K562 treated with DMSO at 1 percent for 24 hours (cell line): ENCODE measurements around the gene CDCA5. TPM values are rescaled to one million over a fixed set of nuclear protein-coding genes. Genes with fewer than 3 reads are reported as not detected.

Experiments
- total RNA-seq: library from RNA; unstranded; fragments of 300-600 nt; gene quantifications from 2 replicates; pipeline ENCODE4 v1.2.3, GENCODE V29; 2022; ENCODE audit warnings: low read depth; ENCODE audit not compliant: insufficient read depth

CDCA5 gene, protein sequence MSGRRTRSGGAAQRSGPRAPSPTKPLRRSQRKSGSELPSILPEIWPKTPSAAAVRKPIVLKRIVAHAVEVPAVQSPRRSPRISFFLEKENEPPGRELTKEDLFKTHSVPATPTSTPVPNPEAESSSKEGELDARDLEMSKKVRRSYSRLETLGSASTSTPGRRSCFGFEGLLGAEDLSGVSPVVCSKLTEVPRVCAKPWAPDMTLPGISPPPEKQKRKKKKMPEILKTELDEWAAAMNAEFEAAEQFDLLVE
- total RNA-seq, result 83.8 and 84.5 TPM in 2 replicates

DNA sequence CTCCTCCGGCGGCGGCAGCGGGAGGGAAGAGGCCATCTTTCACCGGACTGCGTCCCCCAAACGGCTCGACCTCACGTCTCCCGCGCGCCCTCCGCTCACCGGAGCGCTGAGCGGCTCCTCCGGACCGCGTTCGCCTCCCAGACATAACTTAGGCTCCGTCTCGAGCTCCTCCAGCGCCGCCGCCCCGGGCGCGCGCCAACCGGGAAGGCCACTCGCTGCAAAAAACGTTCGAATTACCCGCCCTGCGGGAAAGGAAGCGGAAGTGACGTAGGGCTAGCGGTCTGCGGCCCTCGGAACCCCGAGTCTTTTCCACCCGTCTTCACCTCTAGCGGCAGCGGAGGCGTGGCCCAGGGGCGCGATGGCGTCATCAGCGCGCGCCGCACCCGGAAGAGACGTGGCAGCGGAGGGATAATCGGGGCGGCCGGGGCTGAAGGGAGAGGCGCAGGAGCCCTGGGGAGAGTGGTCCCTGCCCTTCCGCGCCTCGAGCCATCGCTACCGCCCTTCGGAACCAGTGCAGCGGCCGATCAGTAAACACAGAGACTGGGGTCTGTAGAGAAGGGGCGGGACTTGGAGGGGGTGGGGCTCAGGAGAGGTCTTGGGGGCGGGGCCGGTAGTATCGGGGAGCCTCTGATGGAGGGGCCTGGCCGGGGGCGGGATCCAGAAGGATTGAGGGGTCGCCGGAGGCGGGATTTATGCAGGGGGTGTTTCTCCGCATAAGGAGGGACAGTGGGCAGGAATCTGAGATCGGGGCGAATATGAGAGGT lies at the start of gene CDCA5, which contains the start of gene ZFPL1:
CDCA5 (minus strand) TSS at position 207 of the 764 bp plus-strand sequence; CDS start at position 145, 62 bp downstream.
ZFPL1 (plus strand) TSS at position 389 of the 764 bp plus-strand sequence. CDS start 477 bp downstream, outside the sequence.

DNA sequence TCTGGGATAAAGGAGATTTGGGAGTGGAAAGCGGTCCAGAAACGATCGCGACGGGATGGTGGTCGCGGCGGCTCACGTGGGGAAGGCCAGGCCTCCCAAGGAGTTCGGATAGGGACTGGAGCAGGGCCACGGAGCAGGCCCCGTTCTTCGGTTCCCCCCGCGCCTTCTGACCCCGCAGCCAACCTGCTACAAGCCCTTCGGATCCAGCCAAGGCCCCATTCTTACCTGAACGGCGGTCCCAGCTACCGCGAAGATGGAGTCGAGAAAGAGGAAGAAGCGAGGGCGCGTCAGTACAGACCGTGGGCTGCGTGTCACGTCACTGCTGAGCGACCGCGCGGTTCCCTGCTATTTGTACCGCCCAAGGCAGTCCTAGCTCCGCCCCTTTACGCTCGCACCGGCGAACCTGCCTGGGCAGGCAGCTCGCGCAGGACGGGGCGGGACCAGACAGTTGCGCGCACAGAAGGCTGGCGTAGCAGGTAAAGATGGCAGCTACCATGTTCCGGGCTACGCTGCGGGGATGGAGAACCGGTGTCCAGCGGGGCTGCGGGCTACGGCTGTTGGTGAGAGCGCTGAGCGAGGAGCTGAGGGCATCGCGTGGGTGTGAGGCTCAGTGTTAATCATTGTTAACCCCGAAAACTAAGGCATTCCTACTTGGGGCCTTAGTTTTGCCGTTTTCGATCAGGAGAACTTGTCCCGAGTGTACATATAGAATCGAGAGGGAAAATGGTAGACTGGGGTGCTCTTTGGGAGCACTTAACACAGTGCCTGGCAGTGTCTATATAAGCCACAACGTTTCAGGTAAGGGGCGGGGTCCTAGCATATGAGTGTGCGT lies 38.2 kb upstream of the CDCA5 start, which contains the start of the genes FAU and MRPL49:
FAU (minus strand) TSS at position 270 of the 832 bp plus-strand sequence. CDS start 321 bp downstream, outside the sequence.
MRPL49 (plus strand) TSS at position 457 of the 832 bp plus-strand sequence; CDS start at position 483, 26 bp downstream.

DNA sequence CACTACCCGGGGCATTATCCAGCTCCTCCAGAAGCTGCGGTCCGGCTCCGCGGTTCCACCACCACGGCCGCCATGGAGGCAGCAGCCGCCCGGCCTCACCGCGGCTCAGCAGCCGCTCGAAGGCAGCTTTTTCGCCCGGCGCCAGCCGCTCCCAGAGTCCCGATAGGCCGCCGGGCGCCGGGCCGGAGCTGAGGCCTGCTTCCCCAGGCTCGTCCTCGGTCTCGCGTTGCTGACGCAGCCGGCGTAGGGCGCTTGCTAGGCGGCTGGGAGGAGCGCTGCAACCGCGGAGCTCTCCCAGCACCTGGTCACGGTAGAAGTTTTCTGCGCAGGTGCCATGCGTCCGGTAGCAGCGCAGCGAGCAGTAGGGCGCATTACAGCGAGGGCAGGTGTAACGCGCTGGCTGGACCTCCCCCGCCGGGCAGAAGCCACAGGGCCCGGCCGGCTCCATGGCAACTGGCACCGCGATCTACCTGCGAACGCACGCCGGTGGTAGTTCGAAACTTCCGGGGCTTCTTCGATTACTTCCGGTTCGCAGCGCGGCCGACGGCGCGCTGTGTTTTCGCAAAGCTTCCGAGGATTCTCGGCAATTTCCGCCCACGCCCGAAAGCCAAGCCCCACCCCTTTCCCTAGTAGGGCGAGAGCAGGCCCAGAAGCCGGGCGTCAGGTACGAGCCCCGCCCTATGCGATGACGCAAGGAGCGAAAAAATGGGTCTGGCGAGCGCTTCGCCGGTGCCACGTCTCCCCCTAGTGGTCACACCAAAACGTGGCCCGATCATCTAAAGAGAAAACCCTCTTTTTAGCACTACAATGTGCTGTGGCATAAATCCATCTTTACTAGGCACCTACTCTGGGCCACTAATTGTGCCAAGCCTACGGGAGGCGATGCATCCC lies 33.6 kb upstream of the CDCA5 start, which contains the start of gene ZNHIT2:
ZNHIT2 (minus strand) TSS at position 496 of the 891 bp plus-strand sequence; CDS start at position 448, 48 bp downstream.

DNA sequence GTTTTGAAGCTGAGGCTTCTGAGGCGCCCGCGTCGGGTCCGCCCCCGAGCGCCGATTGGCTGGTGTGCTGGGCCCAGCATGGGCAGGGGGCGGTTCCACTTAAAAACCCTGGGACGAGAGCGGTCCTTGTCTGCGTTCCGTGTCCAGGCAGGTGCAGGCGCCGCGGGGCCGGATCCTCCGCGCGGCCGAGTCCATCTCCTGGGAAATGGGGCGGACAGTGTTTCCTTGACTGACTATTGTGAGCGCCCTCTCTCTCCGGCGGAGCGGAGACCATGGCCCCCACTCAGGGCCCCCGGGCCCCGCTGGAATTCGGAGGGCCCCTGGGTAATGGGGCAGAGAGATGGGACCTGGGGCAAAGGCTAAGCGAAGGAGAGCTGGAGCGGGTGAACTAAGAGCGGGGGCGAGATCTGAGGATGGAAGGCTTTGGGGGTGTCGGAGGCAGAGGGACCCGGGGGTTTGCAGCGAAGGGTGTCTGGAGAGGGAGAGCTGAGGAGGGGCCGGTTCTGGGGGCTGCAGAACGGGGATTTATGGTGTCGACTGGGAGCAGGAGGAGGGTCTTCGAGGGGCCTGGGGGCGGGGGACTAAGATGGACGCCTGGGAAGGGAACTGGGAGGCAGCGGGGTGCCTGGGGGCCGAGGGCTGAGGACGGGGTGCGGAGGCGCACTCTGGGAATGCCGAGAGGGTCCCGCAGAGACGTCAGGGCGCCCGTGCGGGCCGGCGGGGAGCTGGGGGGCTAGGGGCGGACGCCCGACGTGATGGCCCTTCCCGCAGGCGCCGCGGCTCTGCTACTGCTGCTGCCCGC lies 28.1 kb upstream of the CDCA5 start, which contains the start of gene TM7SF2:
TM7SF2 (plus strand) TSS at position 129 of the 802 bp plus-strand sequence; CDS start at position 273, 144 bp downstream.

DNA sequence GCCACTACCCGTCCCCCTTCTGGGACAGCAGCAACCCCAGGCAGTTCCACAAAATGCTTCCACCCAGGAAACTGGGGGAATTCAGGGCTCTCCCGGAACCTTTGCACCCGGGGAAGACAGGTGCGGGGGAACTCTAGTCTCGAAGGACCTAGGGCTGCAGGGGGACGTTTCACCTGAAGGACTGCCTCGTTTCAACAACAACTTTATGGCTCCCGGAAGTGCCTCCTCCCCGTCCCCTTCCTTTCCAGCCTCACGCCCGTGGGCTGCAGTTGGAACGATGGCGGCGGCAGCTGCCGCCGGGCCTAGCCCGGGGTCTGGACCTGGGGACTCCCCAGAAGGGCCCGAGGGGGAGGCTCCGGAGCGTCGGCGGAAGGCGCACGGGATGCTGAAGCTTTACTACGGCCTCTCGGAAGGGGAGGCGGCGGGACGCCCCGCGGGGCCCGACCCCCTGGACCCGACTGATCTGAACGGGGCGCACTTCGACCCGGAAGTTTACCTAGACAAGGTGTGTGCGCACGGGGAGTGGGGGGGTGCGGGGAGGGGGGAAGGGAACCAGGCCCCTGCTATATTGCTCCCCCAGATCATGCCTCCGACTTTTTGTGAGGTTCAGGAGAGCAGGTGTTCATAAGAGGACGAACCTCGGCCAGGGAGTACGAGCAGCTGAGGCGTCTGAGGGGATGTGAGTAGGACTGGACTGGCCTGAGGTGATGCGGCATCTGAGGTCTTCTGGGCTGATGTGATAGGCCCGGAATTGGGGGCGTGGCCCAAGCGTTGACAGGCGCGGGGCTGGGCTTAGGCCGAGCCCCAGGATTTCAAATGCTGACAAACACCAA lies 12.3 kb upstream of the CDCA5 start, which contains the start of gene VPS51:
VPS51 (plus strand) TSS at position 241 of the 833 bp plus-strand sequence; CDS start at position 278, 37 bp downstream.

DNA sequence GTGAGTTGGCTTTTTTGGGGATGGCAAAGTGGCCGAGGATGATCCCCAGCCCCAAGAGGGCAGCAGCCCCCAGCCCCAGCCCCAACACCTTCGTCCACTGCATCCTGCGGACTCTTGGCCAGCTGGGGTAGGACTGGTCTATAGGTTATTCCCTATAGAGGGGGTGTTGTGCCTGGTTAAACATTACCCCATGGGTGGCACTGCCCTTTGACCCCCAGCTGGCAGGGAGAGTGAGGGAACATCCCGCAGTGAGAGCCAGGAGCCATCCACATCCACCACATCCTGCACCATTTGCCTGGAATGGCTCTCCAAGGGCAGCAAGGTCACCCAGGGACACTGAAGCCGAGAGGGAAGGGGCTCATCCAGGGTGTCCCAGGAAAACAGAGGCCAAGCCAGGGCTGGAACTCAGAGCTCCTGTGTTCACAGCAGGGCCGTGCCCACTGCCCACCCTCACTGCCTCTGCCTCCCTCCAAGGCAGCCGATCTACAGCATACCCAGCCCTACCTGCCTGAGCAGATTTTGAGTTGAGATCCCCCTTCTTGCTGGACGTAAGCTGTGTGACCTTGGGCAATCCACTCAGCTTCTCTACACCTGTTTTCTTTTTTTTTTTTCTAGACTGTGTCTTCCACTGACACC lies 25.3 kb downstream of the CDCA5 start, which contains the start of gene NAALADL1:
NAALADL1 (minus strand) TSS at position 135 of the 636 bp plus-strand sequence; CDS start at position 103, 32 bp downstream.

DNA sequence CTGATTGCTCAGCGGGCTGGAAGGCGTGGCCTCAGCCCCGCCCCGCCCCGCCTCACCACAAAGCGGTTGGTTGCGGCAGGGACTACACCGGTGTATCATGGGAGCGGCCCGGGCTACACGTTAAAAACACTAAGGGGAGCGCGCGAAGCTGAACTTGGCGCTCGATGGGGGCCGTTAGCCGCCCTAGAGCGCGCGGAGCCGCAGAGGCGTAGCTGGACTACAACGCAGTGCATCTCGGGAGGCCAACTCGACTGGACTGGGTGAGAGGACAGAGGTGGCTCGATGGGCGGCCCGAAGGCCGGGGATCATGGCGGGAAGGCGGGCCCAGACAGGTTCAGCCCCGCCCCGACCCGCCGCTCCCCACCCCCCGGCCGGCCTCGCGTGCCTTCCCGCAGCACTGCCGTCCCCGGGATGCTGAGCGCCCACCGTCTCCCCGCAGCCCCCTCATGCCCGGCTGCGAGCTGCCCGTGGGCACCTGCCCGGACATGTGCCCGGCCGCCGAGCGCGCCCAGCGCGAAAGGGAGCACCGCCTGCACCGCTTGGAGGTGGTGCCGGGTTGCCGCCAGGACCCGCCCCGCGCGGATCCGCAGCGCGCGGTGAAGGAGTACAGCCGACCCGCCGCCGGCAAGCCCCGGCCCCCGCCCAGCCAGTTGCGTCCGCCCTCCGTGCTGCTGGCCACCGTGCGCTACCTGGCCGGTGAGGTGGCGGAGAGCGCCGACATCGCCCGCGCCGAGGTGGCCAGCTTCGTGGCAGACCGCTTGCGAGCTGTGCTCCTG lies 42.8 kb downstream of the CDCA5 start, which contains the start of gene SAC3D1:
SAC3D1 (plus strand) TSS at position 364 of the 776 bp plus-strand sequence; CDS start at position 447, 83 bp downstream.

Other genes starting within 250 kb of the CDCA5 start
- 8.8 and 8.9 TPM in 2 replicates for gene CDC42BPG, start 239.4 kb downstream of the CDCA5 start, total RNA-seq
- gene EHD1, start 205.4 kb downstream of the CDCA5 start, total RNA-seq, result 69.7 and 74.6 TPM in 2 replicates
- gene ATG2A, start 166.8 kb downstream of the CDCA5 start, total RNA-seq, result 70.0 and 70.9 TPM in 2 replicates
- gene PPP2R5B, start 159.4 kb downstream of the CDCA5 start, total RNA-seq, result 15.6 and 16.7 TPM in 2 replicates
- gene GPHA2, start 148.1 kb downstream of the CDCA5 start, total RNA-seq, result not detected in 2 replicates
- gene MAJIN, start 111.9 kb downstream of the CDCA5 start, total RNA-seq, result 0.31 TPM in 1 of 2 replicates, not detected in the other
- 10.3 TPM in 2 replicates for gene BATF2, start 87.1 kb downstream of the CDCA5 start, total RNA-seq
- gene ARL2, start 69.9 kb downstream of the CDCA5 start, total RNA-seq, result 131 and 142 TPM in 2 replicates
- 53.8 and 58.4 TPM in 2 replicates for gene SNX15, start 56.6 kb downstream of the CDCA5 start, total RNA-seq
- gene SAC3D1, start 42.8 kb downstream of the CDCA5 start, total RNA-seq, result 65.7 and 77.0 TPM in 2 replicates
- 0.61 TPM in 1 of 2 replicates, not detected in the other for gene NAALADL1, start 25.5 kb downstream of the CDCA5 start, total RNA-seq
- gene ZFPL1, start 182 bp upstream of the CDCA5 start, total RNA-seq, result 72.4 and 80.5 TPM in 2 replicates
- gene VPS51, start 12.2 kb upstream of the CDCA5 start, total RNA-seq, result 133 and 154 TPM in 2 replicates
- 34.6 and 41.2 TPM in 2 replicates for gene TM7SF2, start 27.8 kb upstream of the CDCA5 start, total RNA-seq
- gene ZNHIT2, start 33.7 kb upstream of the CDCA5 start, total RNA-seq, result 52.0 and 61.4 TPM in 2 replicates
- gene FAU, start 38.1 kb upstream of the CDCA5 start, total RNA-seq, result 1,172 and 1,237 TPM in 2 replicates
- 82.6 and 89.4 TPM in 2 replicates for gene MRPL49, start 38.3 kb upstream of the CDCA5 start, total RNA-seq
- 60.9 and 64.4 TPM in 2 replicates for gene SYVN1, start 50.5 kb upstream of the CDCA5 start, total RNA-seq
- 24.4 and 27.1 TPM in 2 replicates for gene SPDYC, start 86.2 kb upstream of the CDCA5 start, total RNA-seq
- gene CAPN1, start 97.9 kb upstream of the CDCA5 start, total RNA-seq, result 212 and 218 TPM in 2 replicates
- gene POLA2, start 177.9 kb upstream of the CDCA5 start, total RNA-seq, result 36.6 and 45.4 TPM in 2 replicates
- gene CDC42EP2, start 230.8 kb upstream of the CDCA5 start, total RNA-seq, result 3.8 and 8.0 TPM in 2 replicates
- 67.3 and 67.9 TPM in 2 replicates for gene DPF2, start 249.8 kb upstream of the CDCA5 start, total RNA-seq